Lung (tissue), 12 donors: ENCODE results near the gene SLMAP. TPM values are rescaled to one million over a fixed set of nuclear protein-coding genes. Genes with fewer than 3 reads are reported as not detected.
A peak's percentile ranks its signal among the peaks of the same experiment; 100 is the strongest.

ENCODE experiments used
- ATAC-seq: fragments of 200-7000 bp; cut with Tn5 transposase; one replicate; pipeline ENCODE4 v1.9.1; 2020; ENCODE audit warnings: moderate number of reproducible peaks; ENCODE audit not compliant: insufficient read depth, low FRiP score
- DNase-seq, 3 donors: peaks; one replicate each; pipeline ENCODE4 v3.0.0-alpha.2; 2013 to 2017
- H3K27ac ChIP-seq, 2 donors: one replicate each; pipeline ENCODE4 v1.5.1; 2013; ENCODE audit warnings: mild to moderate bottlenecking in 2 of 2, moderate library complexity in 2 of 2, control low read depth in 1 of 2, inconsistent platforms in 1 of 2, low read depth in 1 of 2, low read length in 1 of 2
- H3K27me3 ChIP-seq, 3 donors: one replicate each; pipeline ENCODE4 v1.5.1; 2013; ENCODE audit warnings: low read length in 2 of 3; ENCODE audit not compliant: control insufficient read depth in 3 of 3, insufficient read depth in 3 of 3
- H3K36me3 ChIP-seq, 4 donors: one replicate each; pipeline ENCODE4 v1.5.1; 2013; ENCODE audit warnings: low read length in 4 of 4, mild to moderate bottlenecking in 1 of 4, moderate library complexity in 1 of 4; ENCODE audit not compliant: control insufficient read depth in 4 of 4, insufficient read depth in 4 of 4
- H3K4me1 ChIP-seq, 5 donors: one replicate each; pipeline ENCODE4 v1.5.1; 2013; ENCODE audit warnings: low read length in 5 of 5, mild to moderate bottlenecking in 2 of 5, moderate library complexity in 1 of 5; ENCODE audit not compliant: control insufficient read depth in 5 of 5, insufficient read depth in 5 of 5
- H3K4me3 ChIP-seq: one replicate; pipeline ENCODE4 v1.5.1; 2013; ENCODE audit warnings: mild to moderate bottlenecking, control low read depth, moderate library complexity
- H3K9ac ChIP-seq, 2 donors: one replicate each; pipeline ENCODE4 v1.5.1; 2013; ENCODE audit warnings: low read length in 2 of 2, control low read depth in 1 of 2; ENCODE audit not compliant: insufficient read depth in 1 of 2
- H3K9me3 ChIP-seq, 4 donors: one replicate each; pipeline ENCODE4 v1.5.1; 2013; ENCODE audit warnings: low read length in 3 of 4, mild to moderate bottlenecking in 1 of 4, moderate library complexity in 1 of 4; ENCODE audit not compliant: control insufficient read depth in 4 of 4, insufficient read depth in 3 of 4
- CTCF ChIP-seq: IDR thresholded peaks from 2 replicates; pipeline ENCODE4 v1.5.1; 2012; ENCODE audit warnings: mild to moderate bottlenecking; ENCODE audit errors: control extremely low read depth, extremely low read depth
- WGBS, 2 donors: extraction: QIAGEN DNeasy Blood & Tissue Kit; methylation state at CpG; one replicate each; pipeline ENCODE4 v1.1.7; 2013; 5-methylcytosine and 5-hydroxymethylcytosine counted together
- polyA plus RNA-seq, 2 donors: library from polyadenylated mRNA; stranded (reverse); fragments of 200-250 nt; gene quantifications; one replicate each; pipeline ENCODE4 v1.2.1, GENCODE V29; 2013
- total RNA-seq, 2 donors: library from RNA; depleted of rRNA in 1 of 2; stranded (reverse); fragments of >200 nt in 1 of 2; gene quantifications; one replicate each; pipeline ENCODE4 v1.2.1, GENCODE V29; 2014 to 2021
- donor health status: control.
- donor health status: control.
- donor health status: Bipolar disorder and iron deficiency.
- donor health status: healthy.
- donor health status: DM: yes; HTN: yes; CAD: no.

SLMAP gene
- total and polyA plus RNA-seq, 4 donors = 11.4 to 118 (median 47.2) TPM

GRCh38 chr3:57796261-57796660, 40.2 kb downstream of the SLMAP start:
- H3K4me3 ChIP-seq = no peak overlapping the region
- H3K9ac ChIP-seq = no peak overlapping the region
- TF ChIP-seq CTCF = no peak
- H3K27me3 ChIP-seq = no peaks in the 10 kb centered on the region
- no peak overlapping the region for H3K27ac ChIP-seq
- DNase-seq = no peak
- H3K4me1 ChIP-seq = peaks cover 0 to 12% (median 0%) of the 10 kb centered on the region in 5 donors
- H3K36me3 ChIP-seq = no peaks in the 10 kb centered on the region
- 45 to 49% methylated on average over 4 of the region's 4 CpGs for WGBS, 2 donors
- no peaks in the 10 kb centered on the region for H3K9me3 ChIP-seq
- no peak for ATAC-seq

GRCh38 chr3:57797701-57798487, 41.8 kb downstream of the SLMAP start:
- ATAC-seq (no peak), DNase-seq (no peak)
- H3K27ac ChIP-seq = no peak overlapping the region
- H3K9ac ChIP-seq = no peak overlapping the region
- H3K27me3 ChIP-seq = no peaks in the 10 kb centered on the region
- no peak for TF ChIP-seq CTCF
- H3K4me1 ChIP-seq = peaks cover 0 to 14% (median 4%) of the 10 kb centered on the region in 5 donors
- H3K9me3 ChIP-seq = no peaks in the 10 kb centered on the region
- 90 to 94% methylated on average over 3 of the region's 3 CpGs for WGBS, 2 donors
- no peaks in the 10 kb centered on the region for H3K36me3 ChIP-seq
- no peak overlapping the region for H3K4me3 ChIP-seq

GRCh38 chr3:57803647-57804081, 47.6 kb downstream of the SLMAP start:
- Histone ChIP-seq H3K27ac (no peak overlapping the region), H3K4me3 (no peak overlapping the region), H3K4me1 (peaks cover 0 to 25% (median 7%) of the 10 kb centered on the region in 5 donors), H3K27me3 (no peaks in the 10 kb centered on the region), H3K9ac (no peak overlapping the region), H3K9me3 (no peaks in the 10 kb centered on the region), H3K36me3 (no peaks in the 10 kb centered on the region)
- TF ChIP-seq CTCF = no peak
- ATAC-seq = peak; percentile 85
- peak in 2 of 3 donors; percentile 44 for DNase-seq
- 14 to 28% methylated on average over 3 of the region's 3 CpGs for WGBS, 2 donors
